Right forelimb (tissue), 1 donor: ENCODE data around the gene ERMAP.

Experiments used
- DNase-seq: peaks from one replicate; pipeline ENCODE4 v3.0.0-alpha.2; 2018

ERMAP gene

GRCh38 chr1:42816585-42817439 is at the start of gene ERMAP, which contains the start of gene SVBP:
Gene ERMAP, plus strand, starts transcription at chr1:42817122. Its CDS starts 13,327 bp downstream, at chr1:42830449.
Gene SVBP, minus strand, starts transcription at chr1:42817397. Its CDS starts 853 bp downstream, at chr1:42816544.
- DNase-seq, result peak; percentile 97

GRCh38 chr1:42767510-42768000 is 49.4 kb upstream of the ERMAP start:
- DNase-seq, result no peak

- DNase-seq, result no peak
Measured at GRCh38 chr1:42768172-42768571, 48.8 kb upstream of the ERMAP start.

- no peak for DNase-seq
Measured at GRCh38 chr1:42769811-42770210, 47.1 kb upstream of the ERMAP start.

- no peak for DNase-seq
Measured at GRCh38 chr1:42773420-42773819, 43.5 kb upstream of the ERMAP start.

GRCh38 chr1:42774928-42775526 is 41.9 kb upstream of the ERMAP start:
- DNase-seq, result no peak

- no peak for DNase-seq
Measured at GRCh38 chr1:42776502-42776901, 40.4 kb upstream of the ERMAP start.

GRCh38 chr1:42777852-42778251 is 39.1 kb upstream of the ERMAP start:
- DNase-seq, result no peak

GRCh38 chr1:42779725-42780124 is 37.2 kb upstream of the ERMAP start:
- DNase-seq, result no peak

GRCh38 chr1:42780176-42780575 is 36.7 kb upstream of the ERMAP start:
- no peak for DNase-seq

- no peak for DNase-seq
Measured at GRCh38 chr1:42783092-42783491, 33.8 kb upstream of the ERMAP start.

- DNase-seq, result no peak
Measured at GRCh38 chr1:42784547-42784945, 32.4 kb upstream of the ERMAP start.

- DNase-seq, result peak; percentile 61
Measured at GRCh38 chr1:42784946-42785693, 31.8 kb upstream of the ERMAP start, which contains the start of gene TMEM269. Gene TMEM269, plus strand, starts transcription at chr1:42784991. Its CDS starts 4,903 bp downstream, at chr1:42789894.

- DNase-seq, result no peak
Measured at GRCh38 chr1:42786097-42786496, 30.8 kb upstream of the ERMAP start.

GRCh38 chr1:42788021-42788420 is 28.9 kb upstream of the ERMAP start:
- no peak for DNase-seq

GRCh38 chr1:42793824-42794223 is 23.1 kb upstream of the ERMAP start:
- no peak for DNase-seq

- DNase-seq, result no peak
Measured at GRCh38 chr1:42797414-42797813, 19.5 kb upstream of the ERMAP start.

GRCh38 chr1:42797979-42798378 is 18.9 kb upstream of the ERMAP start:
- DNase-seq, result no peak

GRCh38 chr1:42801832-42802473 is 15.0 kb upstream of the ERMAP start:
- DNase-seq, result no peak

GRCh38 chr1:42806171-42806570 is 10.8 kb upstream of the ERMAP start:
- DNase-seq, result no peak

- no peak for DNase-seq
Measured at GRCh38 chr1:42806593-42806992, 10.3 kb upstream of the ERMAP start.

- no peak for DNase-seq
Measured at GRCh38 chr1:42807056-42807668, 9.8 kb upstream of the ERMAP start.
